H1 (cell line): ENCODE measurements around the gene PIEZO1. TPM values are rescaled to one million over a fixed set of nuclear protein-coding genes. Genes with fewer than 3 reads are reported as not detected.

Experiments
- CTCF ChIA-PET: fragments of 300-600 bp; sonication (Branson Sonifier 250); formaldehyde crosslinking; loops from one replicate; lab custom pipeline; 2021; ENCODE audit not compliant: partially characterized antibody; lab: Charles Lee
- POLR2A ChIA-PET: fragments of 300-600 bp; sonication (Branson Sonifier 250); formaldehyde crosslinking; loops from one replicate; lab custom pipeline; 2021; ENCODE audit warnings: inconsistent platforms; ENCODE audit not compliant: partially characterized antibody; lab: Charles Lee
- DNase-seq, 2 experiments: peaks; one replicate each; pipeline versions ENCODE4 v3.0.0 to v3.0.0-alpha.2; 2010 to 2022; ENCODE audit warnings: low spot score in 2 of 2, low read depth in 1 of 2, mixed read lengths in 1 of 2
- FAIRE-seq: peaks from 2 replicates; lab custom pipeline; 2011; peaks lifted over from hg19 to GRCh38; lab: Jason Lieb, UNC
- H2AFZ ChIP-seq: 2 replicates; pipeline ENCODE4 v1.8.1; 2012; ENCODE audit warnings: low read length, inconsistent platforms
- H2AK5ac ChIP-seq: 2 replicates; pipeline ENCODE4 v1.6.1; 2013; ENCODE audit warnings: low read depth, low read length
- H2BK120ac ChIP-seq: replicated peaks from 2 replicates; pipeline ENCODE3; 2013; ENCODE audit warnings: low read depth, low read length, inconsistent platforms
- H2BK12ac ChIP-seq: 2 replicates; pipeline ENCODE4 v1.6.1; 2013; ENCODE audit warnings: low read depth, low read length
- H2BK15ac ChIP-seq: 2 replicates; pipeline ENCODE4 v1.6.1; 2013; ENCODE audit warnings: low read length
- H2BK20ac ChIP-seq: 2 replicates; pipeline ENCODE4 v1.6.1; 2013; ENCODE audit warnings: low read length
- H2BK5ac ChIP-seq: 2 replicates; pipeline ENCODE4 v1.6.1; 2013; ENCODE audit warnings: low read depth, low read length
- H3K14ac ChIP-seq: 2 replicates; pipeline ENCODE4 v1.6.1; 2013; ENCODE audit warnings: inconsistent platforms; ENCODE audit not compliant: insufficient read length
- H3K18ac ChIP-seq: 2 replicates; pipeline ENCODE4 v1.6.1; 2013; ENCODE audit warnings: low read length; ENCODE audit errors: extremely low read depth
- H3K23ac ChIP-seq: 2 replicates; pipeline ENCODE4 v1.6.1; 2013; ENCODE audit warnings: inconsistent platforms; ENCODE audit not compliant: insufficient read length
- H3K23me2 ChIP-seq: 2 replicates; pipeline ENCODE4 v1.6.1; 2013; ENCODE audit warnings: low read depth, low read length
- H3K27ac ChIP-seq: 2 replicates; pipeline ENCODE4 v1.6.1; 2011; ENCODE audit warnings: low read depth, low read length, inconsistent platforms
- H3K27me3 ChIP-seq, 4 experiments: replicated peaks in 1 of 4; 1 replicate in 1 of 4; 2 replicates in 3 of 4; pipeline versions ENCODE4 v1.6.1 to v1.8.1; 2011 to 2013; ENCODE audit warnings: low read length in 3 of 4, mild to moderate bottlenecking in 3 of 4, inconsistent platforms in 2 of 4, mixed read lengths in 2 of 4, moderate library complexity in 1 of 4; ENCODE audit not compliant: control insufficient read depth in 3 of 4, insufficient read depth in 3 of 4; ENCODE audit errors: extremely low read depth in 1 of 4
- H3K36me3 ChIP-seq, 4 experiments: 2 replicates each; pipeline versions ENCODE4 v1.6.1 to v1.8.1; 2011 to 2013; ENCODE audit warnings: mild to moderate bottlenecking in 4 of 4, low read length in 3 of 4, moderate library complexity in 2 of 4, control low read depth in 1 of 4, inconsistent platforms in 1 of 4; ENCODE audit not compliant: insufficient read depth in 4 of 4, control insufficient read depth in 2 of 4
- H3K4ac ChIP-seq: replicated peaks from 2 replicates; pipeline ENCODE3; 2013; ENCODE audit warnings: low read length, low read depth, mixed read lengths, inconsistent platforms; ENCODE audit not compliant: insufficient read length
- H3K4me1 ChIP-seq, 4 experiments: replicated peaks in 1 of 4; 1 replicate in 1 of 4; 2 replicates in 3 of 4; pipeline versions ENCODE4 v1.6.1 to v1.8.1; 2011 to 2013; ENCODE audit warnings: low read length in 3 of 4, inconsistent platforms in 2 of 4, mixed read lengths in 1 of 4; ENCODE audit not compliant: insufficient read depth in 4 of 4, control insufficient read depth in 3 of 4
- H3K4me2 ChIP-seq, 2 experiments: 2 replicates each; pipeline versions ENCODE4 v1.6.1 to v1.8.1; 2011 to 2013; ENCODE audit warnings: low read depth in 2 of 2, low read length in 2 of 2, control low read depth in 1 of 2, inconsistent platforms in 1 of 2, mild to moderate bottlenecking in 1 of 2; ENCODE audit not compliant: insufficient read depth in 1 of 2
- H3K4me3 ChIP-seq, 4 experiments: fragments of 200-600, 300-600 bp in 1 of 4; sonication (generic), shearing (Covaris generic), sonication (Bioruptor Twin) in 1 of 4; 2 replicates each; pipeline versions ENCODE4 v1.5.1 to v1.8.1; 2011 to 2016; ENCODE audit warnings: low read length in 4 of 4, low read depth in 3 of 4, control low read depth in 2 of 4, inconsistent platforms in 2 of 4, mild to moderate bottlenecking in 2 of 4, mixed read lengths in 1 of 4, moderate library complexity in 1 of 4; ENCODE audit not compliant: insufficient read depth in 2 of 4; ENCODE audit errors: extremely low read depth in 1 of 4
- H3K56ac ChIP-seq: replicated peaks from 2 replicates; pipeline ENCODE3; 2013; ENCODE audit warnings: low read depth, mild to moderate bottlenecking, mixed read lengths, low read length, inconsistent platforms; ENCODE audit not compliant: insufficient read length
- H3K79me1 ChIP-seq: 2 replicates; pipeline ENCODE4 v1.6.1; 2013; ENCODE audit warnings: low read depth, low read length, control low read depth
- H3K79me2 ChIP-seq, 2 experiments: 2 replicates each; pipeline versions ENCODE4 v1.6.1 to v1.8.1; 2012 to 2013; ENCODE audit warnings: low read length in 2 of 2, mild to moderate bottlenecking in 2 of 2, inconsistent platforms in 1 of 2; ENCODE audit not compliant: insufficient read depth in 2 of 2, control insufficient read depth in 1 of 2
- H3K9ac ChIP-seq, 4 experiments: replicated peaks in 1 of 4; 1 replicate in 1 of 4; 2 replicates in 3 of 4; pipeline versions ENCODE4 v1.6.1 to v1.8.1; 2011 to 2013; ENCODE audit warnings: low read depth in 3 of 4, low read length in 3 of 4, control low read depth in 2 of 4, mild to moderate bottlenecking in 2 of 4, moderate library complexity in 2 of 4, inconsistent platforms in 1 of 4; ENCODE audit errors: extremely low read depth in 1 of 4
- H3K9me3 ChIP-seq, 2 experiments: 2 replicates each; pipeline versions ENCODE4 v1.6.1 to v1.8.1; 2012 to 2013; ENCODE audit warnings: mild to moderate bottlenecking in 2 of 2, moderate library complexity in 2 of 2, control low read depth in 1 of 2, inconsistent platforms in 1 of 2, low read depth in 1 of 2, low read length in 1 of 2, mixed read lengths in 1 of 2; ENCODE audit not compliant: insufficient read depth in 2 of 2
- H4K20me1 ChIP-seq, 2 experiments: replicated peaks in 1 of 2; 2 replicates each; pipeline versions ENCODE3 to v1.8.1; 2011 to 2013; ENCODE audit warnings: inconsistent platforms in 2 of 2, low read length in 2 of 2, mild to moderate bottlenecking in 1 of 2; ENCODE audit not compliant: insufficient read depth in 2 of 2, control insufficient read depth in 1 of 2
- H4K5ac ChIP-seq: 2 replicates; pipeline ENCODE4 v1.6.1; 2013; ENCODE audit warnings: low read length, low read depth, mixed read lengths, inconsistent platforms; ENCODE audit not compliant: insufficient read length
- H4K8ac ChIP-seq: 2 replicates; pipeline ENCODE4 v1.8.0; 2013; ENCODE audit warnings: mild to moderate bottlenecking, moderate library complexity, low read length, inconsistent platforms; ENCODE audit not compliant: insufficient read depth; ENCODE audit errors: extremely low read depth
- H4K91ac ChIP-seq: replicated peaks from 2 replicates; pipeline ENCODE3; 2013; ENCODE audit warnings: low read length, mixed read lengths, inconsistent platforms; ENCODE audit not compliant: insufficient read length
- BRCA1 ChIP-seq: IDR thresholded peaks from 2 replicates; pipeline ENCODE4 v1.6.1; 2012; ENCODE audit warnings: low read depth, low read length, improper control_type of control experiment
- CBX5 ChIP-seq: fragments of 300-800, 300-1000 bp; sonication (generic); IDR thresholded peaks from 2 replicates; pipeline ENCODE4 v1.7.1; 2016; ENCODE audit warnings: antibody characterized with exemption, low read length, low read depth
- EP300 ChIP-seq, 2 experiments: IDR thresholded peaks; 1 replicate in 1 of 2; 2 replicates in 1 of 2; pipeline ENCODE4 v1.6.1; 2011 to 2012; ENCODE audit warnings: low read depth in 2 of 2, low read length in 2 of 2, mild to moderate bottlenecking in 2 of 2, borderline replicate concordance in 1 of 2, inconsistent platforms in 1 of 2, moderate library complexity in 1 of 2
- GTF2F1 ChIP-seq: IDR thresholded peaks from 2 replicates; pipeline ENCODE4 v1.6.1; 2012; ENCODE audit warnings: low read depth, low read length, improper control_type of control experiment, borderline replicate concordance
- JUND ChIP-seq: IDR thresholded peaks from 2 replicates; pipeline ENCODE4 v1.6.1; 2011; ENCODE audit warnings: mild to moderate bottlenecking, improper control_type of control experiment, low read length
- KDM1A ChIP-seq: fragments of 200-600, 300-600 bp; sonication (generic); IDR thresholded peaks from 2 replicates; pipeline ENCODE4 v1.7.1; 2016; ENCODE audit warnings: mild to moderate bottlenecking, low read length, borderline replicate concordance
- NANOG ChIP-seq: IDR thresholded peaks from 2 replicates; pipeline ENCODE4 v1.6.1; 2011; ENCODE audit warnings: low read length, low read depth, mild to moderate bottlenecking, inconsistent platforms; ENCODE audit not compliant: insufficient read depth, poor library complexity, severe bottlenecking
- POLR2A ChIP-seq, 2 experiments: IDR thresholded peaks; 1 replicate in 1 of 2; 2 replicates in 1 of 2; pipeline ENCODE4 v1.6.1; 2011; ENCODE audit warnings: low read depth in 2 of 2, low read length in 2 of 2, mild to moderate bottlenecking in 2 of 2; ENCODE audit errors: control extremely low read depth in 1 of 2
- RBBP5 ChIP-seq: IDR thresholded peaks from 2 replicates; pipeline ENCODE4 v1.7.1; 2012; ENCODE audit warnings: low read depth, mild to moderate bottlenecking, inconsistent platforms, low read length, moderate library complexity, borderline replicate concordance
- SIN3A ChIP-seq, 2 experiments: IDR thresholded peaks in 1 of 2; conservative IDR thresholded peaks in 1 of 2; 2 replicates each; pipeline ENCODE4 v1.6.1; 2011 to 2012; ENCODE audit warnings: low read length in 2 of 2, improper control_type of control experiment in 1 of 2, low read depth in 1 of 2, mild to moderate bottlenecking in 1 of 2
- SRF ChIP-seq: IDR thresholded peaks from 2 replicates; pipeline ENCODE4 v1.6.1; 2011; ENCODE audit warnings: mild to moderate bottlenecking, low read depth, low read length, moderate library complexity
- TEAD4 ChIP-seq: IDR thresholded peaks from 2 replicates; pipeline ENCODE4 v1.6.1; 2012; ENCODE audit warnings: low read depth, low read length, inconsistent platforms, mixed read lengths
- YY1 ChIP-seq: IDR thresholded peaks from 2 replicates; pipeline ENCODE4 v1.6.1; 2011; ENCODE audit warnings: low read depth, mild to moderate bottlenecking, low read length
- WGBS, 2 experiments: shearing (Covaris generic) in 1 of 2; methylation state at CpG; one replicate each; pipeline versions ENCODE4 v1.1.6 to v1.1.7; 2013 to 2015; ENCODE audit warnings: low lambda C conversion rate in 2 of 2, mixed read lengths in 2 of 2, inconsistent platforms in 1 of 2, low coverage in 1 of 2, missing lambda C conversion rate in 1 of 2; ENCODE audit not compliant: insufficient replicate concordance in 2 of 2, insufficient coverage in 1 of 2, insufficient read length in 1 of 2; ENCODE audit errors: extremely low coverage in 1 of 2, missing lambda C conversion rate in 1 of 2; 5-methylcytosine and 5-hydroxymethylcytosine counted together
- polyA plus RNA-seq, 7 experiments: library from polyadenylated mRNA; depleted of rRNA in 3 of 7; stranded (reverse) in 5 of 7; unstranded in 2 of 7; fragments of >200 nt in 5 of 7; fragments of 200-250 nt in 2 of 7; gene quantifications; 1 replicate in 5 of 7; 2 replicates in 1 of 7; 4 replicates in 1 of 7; pipeline versions ENCODE4 v1.2.1 to v1.2.3, GENCODE V29; 2011 to 2013; ENCODE audit warnings: missing spikeins in 2 of 7, mixed read lengths in 2 of 7
- total RNA-seq: library from RNA; stranded (reverse); fragmentation: NEBNext Ultra II Directional; extraction: Animal tissue kit (Norgen Biotek cat#: 25700); gene quantifications from 2 replicates; pipeline ENCODE4 v1.2.1, GENCODE V29; 2021

PIEZO1 gene
- total and polyA plus RNA-seq, 2 of the 8 experiments (the other 6 are each of a cell fraction or from before 2014, with no cell fraction given), result 42.3 to 67.5 TPM

DNA sequence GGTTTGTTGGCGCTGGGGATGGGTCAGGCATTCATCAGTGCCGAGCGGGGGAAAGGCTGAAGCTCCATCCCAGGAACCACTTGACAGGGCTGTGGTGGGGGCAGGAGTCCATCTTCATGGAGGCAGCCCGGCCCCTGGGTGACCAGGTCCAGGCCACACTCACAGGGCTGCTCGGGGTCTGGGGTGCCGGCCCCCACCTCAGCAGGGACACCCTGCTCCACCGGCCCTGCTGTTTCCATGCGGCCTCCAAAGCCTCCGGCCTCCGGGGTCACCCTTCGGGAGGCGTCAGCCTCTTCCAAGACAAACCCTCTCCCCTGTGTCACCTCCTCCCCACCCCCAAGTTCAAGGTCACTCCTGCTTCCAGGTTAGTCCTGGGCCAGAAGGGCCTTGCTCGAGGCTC is 49.6 kb upstream of the PIEZO1 start:
- H3K56ac ChIP-seq, result no peak overlapping the region
- H2BK120ac ChIP-seq, result no peak overlapping the region
- H2AK5ac ChIP-seq, result no peak overlapping the region
- H2BK20ac ChIP-seq, result no peak overlapping the region
- 100% methylated on average over 8 of the region's 13 CpGs; no CpG with 5 or more reads in 1 of the 2 experiments for WGBS, 2 experiments
- CTCF ChIA-PET, result interaction anchor here (1.2 kb wide), 1 partner anchor 9 kb away, joined by 3 read pairs; no protein-coding TSS in a partner anchor
- no peaks in the 10 kb centered on the region for H3K9me3 ChIP-seq
- H3K23me2 ChIP-seq, result no peaks in the 10 kb centered on the region
- POLR2A ChIA-PET, result interaction anchor here (0.9 to 2.3 kb wide), 2 partner anchors 18 to 22 kb away, joined by 3 to 5 read pairs; no protein-coding TSS in a partner anchor
- H3K79me2 ChIP-seq, result no peaks in the 10 kb centered on the region
- no peak overlapping the region for H3K18ac ChIP-seq
- H3K27ac ChIP-seq, result no peak overlapping the region
- H4K91ac ChIP-seq, result no peak overlapping the region
- H2BK5ac ChIP-seq, result no peak overlapping the region
- FAIRE-seq, result no peak
- peaks cover 0 to 5% (median under 1%) of the 10 kb centered on the region in 4 experiments; a peak in 1 of 8 replicates for H3K36me3 ChIP-seq
- no peak overlapping the region for H2AFZ ChIP-seq
- H3K23ac ChIP-seq, result no peak overlapping the region
- no peak overlapping the region for H2BK12ac ChIP-seq
- H3K27me3 ChIP-seq, result no peaks in the 10 kb centered on the region
- H3K9ac ChIP-seq, result no peak overlapping the region
- no peak overlapping the region for H2BK15ac ChIP-seq
- H3K4me2 ChIP-seq, result no peak overlapping the region
- H4K5ac ChIP-seq, result no peak overlapping the region
- H3K14ac ChIP-seq, result no peak overlapping the region
- H3K79me1 ChIP-seq, result 0 out of 2 replicates have a peak, but pooled peaks cover 3% of the 10 kb centered on the region
- no peak overlapping the region for H4K8ac ChIP-seq
- no peaks in the 10 kb centered on the region for H4K20me1 ChIP-seq
- DNase-seq, result no peak
- no peak overlapping the region for H3K4me3 ChIP-seq
- H3K4ac ChIP-seq, result no peak overlapping the region
- 0 out of 7 replicates have a peak, but pooled peaks cover 0 to 2% (median 0%) of the 10 kb centered on the region in 4 experiments for H3K4me1 ChIP-seq
- TF ChIP-seq BRCA1 (no peak), TEAD4 (no peak), SRF (no peak), SIN3A (conservative IDR thresholded peaks at IDR 0.05 in 1 of 2, IDR thresholded peaks at IDR 0.05 in 1 of 2; ENCODE audit: low read depth in 1 of 2, low read length in 2 of 2) (no peak), POLR2A (IDR thresholded peaks at IDR 0.05; ENCODE audit: control extremely low read depth in 1 of 2, low read depth in 2 of 2, low read length in 2 of 2) (no peak), KDM1A (no peak), EP300 (IDR thresholded peaks at IDR 0.05; ENCODE audit: borderline replicate concordance in 1 of 2, low read depth in 2 of 2, low read length in 2 of 2) (no peak), JUND (no peak), NANOG (no peak), RBBP5 (no peak), CBX5 (no peak), GTF2F1 (no peak), YY1 (no peak)
